Measurements from ENCODE around the gene SLC25A44. TPM values are rescaled to one million over a fixed set of nuclear protein-coding genes. Genes with fewer than 3 reads are reported as not detected.
"Not testable (repeated sequence)": the region's sequence is repeated elsewhere in the genome, so short reads cannot be mapped to it uniquely, and the experiment has no call there.

SLC25A44 gene
- total RNA-seq, 1 experiment from 2014 or later, result 40.2 TPM

DNA sequence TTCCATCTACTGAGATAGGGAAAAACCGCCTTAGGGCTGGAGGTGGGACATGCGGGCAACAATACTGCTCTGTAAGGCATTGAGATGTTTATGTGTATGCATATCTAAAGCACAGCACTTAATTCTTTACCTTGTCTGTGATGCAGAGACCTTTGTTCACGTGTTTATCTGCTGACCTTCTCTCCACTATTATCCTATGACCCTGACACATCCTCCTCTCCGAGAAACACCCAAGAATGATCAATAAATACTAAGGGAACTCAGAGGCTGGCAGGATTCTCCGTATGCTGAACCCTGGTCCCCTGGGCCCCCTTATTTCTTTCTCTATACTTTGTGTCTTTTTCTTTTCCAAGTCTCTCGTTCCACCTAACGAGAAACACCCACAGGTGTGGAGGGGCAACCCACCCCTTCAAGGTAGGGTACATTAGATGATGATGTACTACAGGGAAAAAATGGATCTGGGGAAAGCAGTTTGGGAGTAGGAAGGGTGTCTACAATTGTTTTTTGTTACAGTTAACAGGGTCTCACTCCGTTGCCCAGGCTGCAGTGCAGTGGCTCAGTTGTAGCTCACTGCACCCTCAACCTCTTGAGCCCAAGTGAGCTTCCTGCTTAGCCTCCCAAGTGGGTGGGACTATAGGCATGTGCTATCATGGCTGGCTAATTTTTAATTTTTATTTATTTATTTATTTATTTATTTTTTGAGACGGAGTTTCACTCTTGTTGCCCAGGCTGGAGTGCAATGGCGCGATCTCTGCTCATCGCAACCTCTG is 11.7 kb upstream of the SLC25A44 start:
- not testable (repeated sequence) for H2AK5ac ChIP-seq (ENCODE audit: insufficient read length, low read length); H2BK20ac ChIP-seq (ENCODE audit: low read depth, low read length, poor library complexity, severe bottlenecking); H3K79me2 ChIP-seq (ENCODE audit: insufficient read depth, low read length); H4K20me1 ChIP-seq (ENCODE audit: control insufficient read depth, insufficient read depth, insufficient read length); H2BK120ac ChIP-seq (ENCODE audit: low read depth, low read length, poor library complexity, severe bottlenecking); H3K23ac ChIP-seq (ENCODE audit: insufficient read length, low read depth, low read length); H4K91ac ChIP-seq (ENCODE audit: insufficient read length, low read depth, low read length); H3T11ph ChIP-seq (ENCODE audit: low read length); H2BK15ac ChIP-seq (ENCODE audit: low read depth, low read length); H3K14ac ChIP-seq (ENCODE audit: insufficient read depth, low read length); H3K27me3 ChIP-seq (ENCODE audit: insufficient read depth, low read length); H4K8ac ChIP-seq (replicated peaks; ENCODE audit: insufficient read length, low read depth, low read length); DNase-seq; H3K9me3 ChIP-seq (ENCODE audit: control insufficient read depth, low read depth, low read length); H2AFZ ChIP-seq (ENCODE audit: low read length); H3K4me1 ChIP-seq (ENCODE audit: insufficient read depth, low read length); H3K27me3 Mint-ChIP-seq (ENCODE audit: low read depth); H3K4ac ChIP-seq (ENCODE audit: low read depth, low read length); H3K79me1 ChIP-seq (ENCODE audit: insufficient read depth, low read depth, low read length, poor library complexity, severe bottlenecking); H3K9ac ChIP-seq (ENCODE audit: extremely low read depth, insufficient read length, low read length); H3K23me2 ChIP-seq (ENCODE audit: insufficient read length, low read depth, low read length, poor library complexity, severe bottlenecking); H3K9me3 Mint-ChIP-seq; H3K56ac ChIP-seq (ENCODE audit: insufficient read length, low read depth, low read length); H4K5ac ChIP-seq (ENCODE audit: insufficient read length, low read depth, low read length)
- peak overlapping the region; percentile 42 for H3K4me2 ChIP-seq (ENCODE audit: insufficient read depth, insufficient read length, low read length)
- no CpG with 5 or more reads among the region's 12 CpGs for WGBS (ENCODE audit: extremely low coverage, insufficient read length, low lambda C conversion rate)
- peak overlapping the region; percentile 75 to 96 (median 91) for H3K27ac Mint-ChIP-seq
- H3K27ac ChIP-seq (ENCODE audit: insufficient read length, low read depth, low read length), result peak overlapping the region; percentile 96
- H2BK5ac ChIP-seq (ENCODE audit: insufficient read length, low read length), result peak overlapping the region; percentile 80
- H3K4me3 Mint-ChIP-seq, result peak overlapping the region; percentile 10 to 22
- peaks cover 36 to 55% of the 10 kb centered on the region in 2 experiments for H3K4me1 Mint-ChIP-seq
- peak overlapping the region; percentile 74 for H3K18ac ChIP-seq (ENCODE audit: insufficient read length, low read depth, low read length)
- peak overlapping the region; percentile 80 for H2BK12ac ChIP-seq (ENCODE audit: insufficient read length, low read depth, low read length)
- peaks cover 7 to 31% (median 16%) of the 10 kb centered on the region in 3 experiments for H3K36me3 Mint-ChIP-seq (ENCODE audit: insufficient read depth in 1 of 3, low read depth in 3 of 3)

GRCh38 chr1:156186347-156187177 is 7.3 kb upstream of the SLC25A44 start:
- H3K23me2 ChIP-seq (ENCODE audit: insufficient read length, low read depth, low read length, poor library complexity, severe bottlenecking), result not testable (repeated sequence)

More at GRCh38 chr1:156186347-156187177, 7.3 kb upstream of the SLC25A44 start:
- H3K27ac ChIP-seq (ENCODE audit: insufficient read length, low read depth, low read length); H3K27me3 ChIP-seq (ENCODE audit: insufficient read depth, low read length); DNase-seq; H3K18ac ChIP-seq (ENCODE audit: insufficient read length, low read depth, low read length); H2BK5ac ChIP-seq (ENCODE audit: insufficient read length, low read length); H4K8ac ChIP-seq (replicated peaks; ENCODE audit: insufficient read length, low read depth, low read length); H2BK12ac ChIP-seq (ENCODE audit: insufficient read length, low read depth, low read length); H3K79me1 ChIP-seq (ENCODE audit: insufficient read depth, low read depth, low read length, poor library complexity, severe bottlenecking); H3K4me2 ChIP-seq (ENCODE audit: insufficient read depth, insufficient read length, low read length); H4K20me1 ChIP-seq (ENCODE audit: control insufficient read depth, insufficient read depth, insufficient read length); H3K27me3 Mint-ChIP-seq (ENCODE audit: low read depth); H3K23ac ChIP-seq (ENCODE audit: insufficient read length, low read depth, low read length); H4K5ac ChIP-seq (ENCODE audit: insufficient read length, low read depth, low read length); H2BK15ac ChIP-seq (ENCODE audit: low read depth, low read length); H3K56ac ChIP-seq (ENCODE audit: insufficient read length, low read depth, low read length); H3K4ac ChIP-seq (ENCODE audit: low read depth, low read length); H3K4me3 Mint-ChIP-seq; H3K27ac Mint-ChIP-seq; H2BK120ac ChIP-seq (ENCODE audit: low read depth, low read length, poor library complexity, severe bottlenecking); H3K4me1 ChIP-seq (ENCODE audit: insufficient read depth, low read length); H4K91ac ChIP-seq (ENCODE audit: insufficient read length, low read depth, low read length); H3K14ac ChIP-seq (ENCODE audit: insufficient read depth, low read length); H3T11ph ChIP-seq (ENCODE audit: low read length); H2AK5ac ChIP-seq (ENCODE audit: insufficient read length, low read length); H3K9ac ChIP-seq (ENCODE audit: extremely low read depth, insufficient read length, low read length); H3K79me2 ChIP-seq (ENCODE audit: insufficient read depth, low read length); H2AFZ ChIP-seq (ENCODE audit: low read length); H2BK20ac ChIP-seq (ENCODE audit: low read depth, low read length, poor library complexity, severe bottlenecking): not testable (repeated sequence)
- H3K9me3 ChIP-seq (ENCODE audit: control insufficient read depth, low read depth, low read length), result peaks cover 11% of the 10 kb centered on the region
- Mint-ChIP-seq H3K4me1 (peaks cover 16 to 23% of the 10 kb centered on the region in 2 experiments), H3K36me3 (ENCODE audit: insufficient read depth in 1 of 3, low read depth in 3 of 3) (peaks cover 7 to 36% (median 21%) of the 10 kb centered on the region in 3 experiments), H3K9me3 (peaks cover 22 to 26% of the 10 kb centered on the region in 2 experiments)
- no CpG with 5 or more reads among the region's 2 CpGs for WGBS (ENCODE audit: extremely low coverage, insufficient read length, low lambda C conversion rate)

Measured in H9 (cell line).